Loucy (cell line): ENCODE results near the gene RCN2.

Experiments used
- H2AFZ ChIP-seq: fragments of 200-600 bp; sonication (generic); 2 replicates; pipeline ENCODE4 v1.6.0; 2016; ENCODE audit warnings: antibody characterized with exemption, mild to moderate bottlenecking, low read length, moderate library complexity
- H3F3A ChIP-seq: fragments of 200-600 bp; 2 replicates; pipeline ENCODE4 v1.6.0; 2016; ENCODE audit warnings: antibody characterized with exemption, low read depth, mild to moderate bottlenecking
- H3K27me3 ChIP-seq: fragments of 200-600 bp; sonication (generic); 2 replicates; pipeline ENCODE4 v1.6.1; 2014; ENCODE audit warnings: low read length, mild to moderate bottlenecking; ENCODE audit not compliant: insufficient read depth, poor library complexity, severe bottlenecking
- H3K36me3 ChIP-seq: fragments of 200-600 bp; sonication (generic); 2 replicates; pipeline ENCODE4 v1.6.1; 2016; ENCODE audit warnings: low read length; ENCODE audit not compliant: insufficient read depth
- H3K4me1 ChIP-seq: fragments of 200-600 bp; sonication (generic); 2 replicates; pipeline ENCODE4 v1.5.1; 2014; ENCODE audit warnings: low read length, mild to moderate bottlenecking; ENCODE audit not compliant: insufficient read depth, poor library complexity, severe bottlenecking
- H3K4me2 ChIP-seq: fragments of 200-600 bp; sonication (generic); 2 replicates; pipeline ENCODE4 v1.6.0; 2014; ENCODE audit warnings: antibody characterized with exemption, low read length, low read depth, mild to moderate bottlenecking; ENCODE audit not compliant: poor library complexity, severe bottlenecking
- H3K4me3 ChIP-seq: fragments of 200-600 bp; sonication (generic); 2 replicates; pipeline ENCODE4 v1.5.1; 2014; ENCODE audit warnings: low read length, mild to moderate bottlenecking, mixed read lengths; ENCODE audit not compliant: poor library complexity, severe bottlenecking
- H3K79me2 ChIP-seq: fragments of 200-600 bp; sonication (generic); 2 replicates; pipeline ENCODE4 v1.6.1; 2014; ENCODE audit warnings: low read length; ENCODE audit not compliant: insufficient read depth
- H3K9ac ChIP-seq: fragments of 200-600 bp; sonication (generic); 2 replicates; pipeline ENCODE4 v1.6.0; 2014; ENCODE audit warnings: mild to moderate bottlenecking, low read depth, low read length, moderate library complexity; ENCODE audit not compliant: poor library complexity, severe bottlenecking
- H3K9me2 ChIP-seq: fragments of 200-600 bp; sonication (generic); replicated peaks from 2 replicates; pipeline ENCODE4 v1.6.1; 2016; ENCODE audit warnings: low read depth, low read length, mixed read lengths
- H3K9me3 ChIP-seq: fragments of 200-600 bp; sonication (generic); 2 replicates; pipeline ENCODE4 v1.6.1; 2014; ENCODE audit warnings: mild to moderate bottlenecking, antibody characterized with exemption, low read length, low read depth; ENCODE audit not compliant: insufficient read depth
- H4K20me1 ChIP-seq: fragments of 200-600 bp; sonication (generic); 2 replicates; pipeline ENCODE4 v1.6.0; 2014; ENCODE audit warnings: antibody characterized with exemption, low read length, mild to moderate bottlenecking; ENCODE audit not compliant: insufficient read depth, poor library complexity, severe bottlenecking
- EZH2phosphoT487 ChIP-seq: fragments of 200-600 bp; IDR thresholded peaks from 2 replicates; pipeline ENCODE4 v1.6.1; 2018; ENCODE audit warnings: antibody characterized with exemption, mild to moderate bottlenecking, moderate library complexity, borderline replicate concordance
- TF ChIP-seq, protein P1 (sequence below): fragments of 200-600 bp; sonication (generic); conservative IDR thresholded peaks from 2 replicates; pipeline ENCODE4 v1.5.1; 2014; ENCODE audit warnings: mild to moderate bottlenecking, antibody characterized with exemption, low read length

The RCN2 gene

DNA sequence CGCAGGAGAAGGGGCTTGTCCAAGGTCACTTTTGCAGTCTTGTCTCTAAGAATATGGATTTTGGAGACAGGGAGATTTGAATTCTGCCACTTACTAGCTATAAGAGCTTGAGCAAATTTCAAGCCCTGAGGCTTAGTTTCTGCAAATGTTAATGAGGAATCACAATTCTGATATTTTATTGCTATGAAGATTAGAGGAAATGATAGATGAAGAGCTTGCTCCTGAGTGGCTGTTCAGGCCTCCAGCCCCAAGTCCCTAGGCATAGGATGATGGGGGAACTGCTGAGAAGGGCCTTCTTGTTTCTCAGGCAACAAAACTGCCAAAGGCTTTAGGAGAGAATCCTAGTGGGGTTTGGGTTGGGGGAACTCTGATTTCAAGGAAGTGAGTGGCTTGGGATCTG is 44.6 kb downstream of the RCN2 start:
- no peaks in the 10 kb centered on the region for H3K9me3 ChIP-seq
- no peaks in the 10 kb centered on the region for H3K27me3 ChIP-seq
- H3K79me2 ChIP-seq, result no peaks in the 10 kb centered on the region
- no peaks in the 10 kb centered on the region for H4K20me1 ChIP-seq
- no peaks in the 10 kb centered on the region for H3K36me3 ChIP-seq
- peaks cover 9% of the 10 kb centered on the region for H3K4me1 ChIP-seq
- no peak overlapping the region for H3K9ac ChIP-seq
- H3K4me2 ChIP-seq, result peak overlapping the region; percentile 23
- TF ChIP-seq, protein P1, sequence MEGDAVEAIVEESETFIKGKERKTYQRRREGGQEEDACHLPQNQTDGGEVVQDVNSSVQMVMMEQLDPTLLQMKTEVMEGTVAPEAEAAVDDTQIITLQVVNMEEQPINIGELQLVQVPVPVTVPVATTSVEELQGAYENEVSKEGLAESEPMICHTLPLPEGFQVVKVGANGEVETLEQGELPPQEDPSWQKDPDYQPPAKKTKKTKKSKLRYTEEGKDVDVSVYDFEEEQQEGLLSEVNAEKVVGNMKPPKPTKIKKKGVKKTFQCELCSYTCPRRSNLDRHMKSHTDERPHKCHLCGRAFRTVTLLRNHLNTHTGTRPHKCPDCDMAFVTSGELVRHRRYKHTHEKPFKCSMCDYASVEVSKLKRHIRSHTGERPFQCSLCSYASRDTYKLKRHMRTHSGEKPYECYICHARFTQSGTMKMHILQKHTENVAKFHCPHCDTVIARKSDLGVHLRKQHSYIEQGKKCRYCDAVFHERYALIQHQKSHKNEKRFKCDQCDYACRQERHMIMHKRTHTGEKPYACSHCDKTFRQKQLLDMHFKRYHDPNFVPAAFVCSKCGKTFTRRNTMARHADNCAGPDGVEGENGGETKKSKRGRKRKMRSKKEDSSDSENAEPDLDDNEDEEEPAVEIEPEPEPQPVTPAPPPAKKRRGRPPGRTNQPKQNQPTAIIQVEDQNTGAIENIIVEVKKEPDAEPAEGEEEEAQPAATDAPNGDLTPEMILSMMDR, result no peak
- no peak for TF ChIP-seq EZH2phosphoT487
- H2AFZ ChIP-seq, result 0 out of 2 replicates have a peak overlapping the region, but pooled peaks have one; percentile 50
- no peaks in the 10 kb centered on the region for H3K9me2 ChIP-seq
- H3K4me3 ChIP-seq, result no peak overlapping the region
- no peaks in the 10 kb centered on the region for H3F3A ChIP-seq

GRCh38 chr15:76976572-76977270 is 45.2 kb downstream of the RCN2 start:
- H2AFZ ChIP-seq, result peak overlapping the region; percentile 50; the same call in 1 of the 2 replicates
- H3K4me3 ChIP-seq, result no peak overlapping the region

DNA sequence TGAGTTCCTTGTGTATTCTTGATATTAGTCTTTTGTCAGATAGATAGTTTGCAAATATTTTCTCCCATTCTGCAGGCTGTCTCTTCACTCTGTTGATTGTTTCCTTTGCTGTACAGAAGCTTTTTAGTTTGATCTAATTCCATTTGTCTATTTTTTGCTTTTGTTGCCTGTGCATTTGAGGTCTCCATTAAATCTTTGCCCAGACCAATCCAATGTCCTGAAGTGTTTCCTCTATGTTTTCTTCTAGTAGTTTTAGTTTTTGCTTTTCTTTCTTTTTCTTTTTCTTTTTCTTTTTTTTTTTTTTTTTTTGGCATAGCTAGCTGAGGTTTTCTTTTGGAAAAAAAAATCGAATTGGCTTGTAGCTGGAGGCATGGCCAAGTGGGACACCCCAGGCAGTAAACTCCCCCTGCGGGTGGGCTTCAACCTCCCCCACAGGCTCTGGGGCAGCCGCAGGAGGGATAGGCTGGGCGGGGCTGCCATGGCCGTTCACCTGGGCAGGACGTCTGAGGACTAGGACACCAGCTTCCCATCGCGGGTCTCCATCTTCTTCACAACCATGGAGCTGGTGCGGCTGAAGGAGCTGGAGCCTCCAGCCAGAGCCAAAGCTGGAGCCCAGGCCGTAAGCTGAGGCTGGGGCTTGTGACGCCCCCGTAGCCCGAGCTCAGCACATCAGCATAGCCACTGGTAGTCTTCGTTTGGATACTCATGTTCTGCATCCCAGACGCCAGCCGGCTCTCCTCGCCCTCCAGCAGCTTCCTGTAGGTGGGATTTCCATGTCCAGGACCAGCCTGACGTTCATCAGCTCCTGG is 47.2 kb downstream of the RCN2 start:
- no peaks in the 10 kb centered on the region for H4K20me1 ChIP-seq
- TF ChIP-seq EZH2phosphoT487, result no peak
- TF ChIP-seq, protein P1, result no peak

More at GRCh38 chr15:76976572-76977270, 45.2 kb downstream of the RCN2 start:
- TF ChIP-seq EZH2phosphoT487, result no peak
- TF ChIP-seq, protein P1, result no peak
- Histone ChIP-seq H3K4me1 (peaks cover 9% of the 10 kb centered on the region), H3K79me2 (no peaks in the 10 kb centered on the region), H3K9ac (no peak overlapping the region), H3K9me3 (no peaks in the 10 kb centered on the region), H3F3A (no peaks in the 10 kb centered on the region), H4K20me1 (no peaks in the 10 kb centered on the region), H3K4me2 (peak overlapping the region; percentile 23), H3K9me2 (no peaks in the 10 kb centered on the region), H3K36me3 (no peaks in the 10 kb centered on the region), H3K27me3 (no peaks in the 10 kb centered on the region)

More for the DNA sequence above, 47.2 kb downstream of the RCN2 start:
- Histone ChIP-seq H3K9me3 (no peaks in the 10 kb centered on the region), H2AFZ (no peak overlapping the region), H3K27me3 (no peaks in the 10 kb centered on the region), H3K9me2 (no peaks in the 10 kb centered on the region), H3K79me2 (no peaks in the 10 kb centered on the region), H3F3A (no peaks in the 10 kb centered on the region), H3K36me3 (no peaks in the 10 kb centered on the region), H3K4me2 (no peak overlapping the region), H3K9ac (no peak overlapping the region), H3K4me1 (peaks cover 8% of the 10 kb centered on the region), H3K4me3 (no peak overlapping the region)
